Esophagus (tissue), 2 donors: ENCODE measurements around the gene LPIN2. TPM values are rescaled to one million over a fixed set of nuclear protein-coding genes. Genes with fewer than 3 reads are reported as not detected.

ENCODE experiments used
- H3K27ac ChIP-seq, 2 donors: one replicate each; pipeline ENCODE4 v1.5.1; 2013; ENCODE audit warnings: low read depth in 2 of 2, mild to moderate bottlenecking in 2 of 2, inconsistent platforms in 1 of 2, low read length in 1 of 2, moderate library complexity in 1 of 2
- H3K27me3 ChIP-seq, 2 donors: one replicate each; pipeline ENCODE4 v1.6.1; 2013; ENCODE audit warnings: low read length in 2 of 2, control low read depth in 1 of 2, mild to moderate bottlenecking in 1 of 2; ENCODE audit not compliant: insufficient read depth in 2 of 2, control insufficient read depth in 1 of 2
- H3K36me3 ChIP-seq, 2 donors: one replicate each; pipeline ENCODE4 v1.6.1; 2013; ENCODE audit warnings: low read length in 1 of 2; ENCODE audit not compliant: control insufficient read depth in 2 of 2, insufficient read depth in 2 of 2
- H3K4me1 ChIP-seq, 2 donors: one replicate each; pipeline ENCODE4 v1.6.1; 2013; ENCODE audit warnings: low read length in 1 of 2; ENCODE audit not compliant: control insufficient read depth in 2 of 2, insufficient read depth in 2 of 2
- H3K4me3 ChIP-seq, 2 donors: one replicate each; pipeline ENCODE4 v1.5.1; 2013; ENCODE audit warnings: low read length in 2 of 2, mild to moderate bottlenecking in 2 of 2, low read depth in 1 of 2, moderate library complexity in 1 of 2
- H3K9me3 ChIP-seq, 2 donors: one replicate each; pipeline ENCODE4 v1.6.1; 2013; ENCODE audit warnings: mild to moderate bottlenecking in 2 of 2, low read depth in 1 of 2, low read length in 1 of 2, moderate library complexity in 1 of 2; ENCODE audit not compliant: control insufficient read depth in 2 of 2, insufficient read depth in 1 of 2
- WGBS, 2 donors: extraction: QIAGEN DNeasy Blood & Tissue Kit; methylation state at CpG; one replicate each; pipeline ENCODE4 v1.1.7; 2013; 5-methylcytosine and 5-hydroxymethylcytosine counted together
- polyA plus RNA-seq, 2 donors: library from polyadenylated mRNA; stranded (reverse); fragments of 200-250 nt; gene quantifications; one replicate each; pipeline ENCODE4 v1.2.3, GENCODE V29; 2013
- donor health status: healthy with polysubstance abuse.
- donor health status: Bipolar disorder and iron deficiency.

Gene LPIN2
- polyA plus RNA-seq, 2 donors, result 6.2 to 10.9 TPM

DNA sequence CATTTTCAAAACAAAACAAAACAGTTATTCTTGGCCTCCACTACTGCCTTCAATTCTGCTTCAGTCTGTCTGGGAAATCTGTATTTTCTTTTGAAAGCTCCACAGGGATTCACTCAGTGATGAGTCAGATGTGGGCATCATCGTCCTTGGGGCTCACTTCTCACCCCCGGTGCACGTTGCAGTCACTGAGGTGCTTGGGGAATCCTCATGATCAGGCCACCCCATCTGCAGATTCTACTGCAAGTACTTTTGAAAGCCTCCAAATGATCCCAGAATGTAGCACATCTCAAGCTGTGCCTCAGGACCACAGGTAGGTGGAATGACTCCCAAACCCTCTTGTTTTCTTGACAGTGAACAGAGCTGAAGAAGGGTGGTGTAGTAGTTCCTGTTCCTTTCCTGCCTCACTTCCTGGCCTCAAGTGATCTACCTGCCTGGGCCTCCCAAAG is 34.3 kb downstream of the LPIN2 start:
- H3K36me3 ChIP-seq, result no peaks in the 10 kb centered on the region
- H3K4me1 ChIP-seq, result no peaks in the 10 kb centered on the region
- no peak overlapping the region for H3K4me3 ChIP-seq
- peak overlapping the region; percentile 1 to 5 for H3K27ac ChIP-seq
- no peaks in the 10 kb centered on the region for H3K27me3 ChIP-seq
- 29 to 31% methylated on average over 3 of the region's 3 CpGs for WGBS, 2 donors
- no peaks in the 10 kb centered on the region for H3K9me3 ChIP-seq

DNA sequence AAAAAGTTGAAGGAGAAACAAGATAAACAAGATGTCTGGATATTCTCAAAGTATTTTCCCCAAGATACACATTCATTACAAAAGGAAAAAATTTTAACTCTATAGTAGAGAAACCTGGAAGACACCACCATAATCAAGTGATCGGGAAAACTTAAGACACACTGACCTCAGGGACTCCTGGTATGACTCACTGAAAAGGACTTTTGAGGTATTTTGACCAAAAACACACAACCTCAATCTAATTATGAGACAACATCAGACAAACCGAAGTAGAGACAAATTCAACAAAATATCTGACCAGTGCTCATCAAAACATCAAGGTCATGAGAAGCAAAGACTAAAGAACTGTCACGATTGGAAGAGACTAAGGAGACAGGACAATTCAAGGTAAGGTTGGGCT is 34.7 kb downstream of the LPIN2 start:
- no peaks in the 10 kb centered on the region for H3K27me3 ChIP-seq

DNA sequence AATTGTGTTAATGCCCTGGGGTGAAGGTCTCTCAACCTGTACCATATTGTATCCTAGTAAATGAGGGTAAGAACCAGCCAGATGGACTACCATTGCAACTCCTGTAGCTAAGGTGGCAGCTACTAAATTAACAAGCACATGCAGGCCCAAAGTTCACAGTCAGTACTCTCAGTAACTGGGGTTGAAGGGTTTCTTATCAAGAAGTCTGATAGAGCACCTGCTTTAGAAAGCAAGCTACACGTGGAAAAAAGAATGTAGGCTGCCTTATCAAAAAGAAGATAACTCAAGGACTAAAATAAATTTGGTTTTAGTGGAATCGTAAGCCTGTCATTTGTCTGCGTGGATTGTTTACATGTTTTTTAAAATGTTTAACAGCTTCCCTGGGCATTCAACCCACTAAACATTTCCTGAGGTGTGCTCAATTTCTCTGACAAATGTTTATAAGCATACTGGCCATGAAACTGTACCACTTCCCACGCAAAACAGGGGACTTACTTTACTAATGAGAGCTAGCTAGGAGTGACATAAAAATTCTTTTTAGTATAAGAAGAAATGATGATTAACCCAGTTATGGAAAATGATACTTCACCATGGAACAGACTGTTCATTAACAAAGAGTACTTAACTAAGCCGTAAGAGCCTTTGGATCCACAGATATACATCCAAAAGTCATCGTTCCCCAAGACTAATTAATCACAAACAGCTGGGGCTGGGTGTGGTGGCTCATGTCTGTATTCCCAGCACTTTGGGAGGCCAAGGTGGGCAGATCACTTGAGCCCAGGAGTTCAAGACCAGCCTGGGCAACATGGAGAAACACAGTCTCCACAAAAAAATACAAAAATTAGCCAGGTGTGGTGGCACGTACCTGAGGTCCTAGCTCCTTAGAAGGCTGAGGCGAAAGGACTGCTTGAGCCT is 36.5 kb downstream of the LPIN2 start:
- H3K9me3 ChIP-seq, result no peaks in the 10 kb centered on the region
- 62 to 78% methylated on average over 8 of the region's 8 CpGs for WGBS, 2 donors
- H3K4me3 ChIP-seq, result no peak overlapping the region
- no peaks in the 10 kb centered on the region for H3K36me3 ChIP-seq
- no peaks in the 10 kb centered on the region for H3K4me1 ChIP-seq
- no peaks in the 10 kb centered on the region for H3K27me3 ChIP-seq
- peak overlapping the region in 1 of 2 donors; percentile 17 for H3K27ac ChIP-seq

More for the DNA sequence above, 34.7 kb downstream of the LPIN2 start:
- 55 to 60% methylated on average over 3 of the region's 3 CpGs for WGBS, 2 donors
- H3K4me1 ChIP-seq, result no peaks in the 10 kb centered on the region
- H3K36me3 ChIP-seq, result no peaks in the 10 kb centered on the region
- no peak overlapping the region for H3K27ac ChIP-seq
- H3K4me3 ChIP-seq, result no peak overlapping the region
- H3K9me3 ChIP-seq, result no peaks in the 10 kb centered on the region

DNA sequence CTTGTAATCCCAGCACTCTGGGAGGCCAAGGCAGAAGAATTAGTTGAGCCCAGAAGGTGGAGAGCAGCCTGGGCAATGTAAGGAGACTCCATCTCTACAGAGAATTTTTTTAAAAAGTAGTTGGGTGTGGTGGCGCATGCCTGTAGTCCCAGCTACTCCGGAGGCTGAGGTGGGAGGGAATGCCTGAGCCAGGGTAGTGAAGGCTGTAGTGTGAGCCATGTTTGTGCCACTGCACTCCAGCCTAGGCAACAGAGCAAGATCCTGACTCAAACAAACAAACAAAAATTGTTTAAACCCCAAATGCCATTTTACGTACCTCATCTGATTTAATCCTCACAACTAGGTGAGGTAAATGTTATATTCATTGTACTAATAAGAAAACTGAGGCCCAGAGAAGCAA is 38.2 kb downstream of the LPIN2 start:
- H3K36me3 ChIP-seq, result no peaks in the 10 kb centered on the region
- no peaks in the 10 kb centered on the region for H3K27me3 ChIP-seq
- peaks cover 3 to 5% of the 10 kb centered on the region in 2 donors for H3K4me1 ChIP-seq
- no peak overlapping the region for H3K4me3 ChIP-seq
- no peak overlapping the region for H3K27ac ChIP-seq
- WGBS, 2 donors, result 90 to 97% methylated on average over 3 of the region's 3 CpGs
- no peaks in the 10 kb centered on the region for H3K9me3 ChIP-seq

DNA sequence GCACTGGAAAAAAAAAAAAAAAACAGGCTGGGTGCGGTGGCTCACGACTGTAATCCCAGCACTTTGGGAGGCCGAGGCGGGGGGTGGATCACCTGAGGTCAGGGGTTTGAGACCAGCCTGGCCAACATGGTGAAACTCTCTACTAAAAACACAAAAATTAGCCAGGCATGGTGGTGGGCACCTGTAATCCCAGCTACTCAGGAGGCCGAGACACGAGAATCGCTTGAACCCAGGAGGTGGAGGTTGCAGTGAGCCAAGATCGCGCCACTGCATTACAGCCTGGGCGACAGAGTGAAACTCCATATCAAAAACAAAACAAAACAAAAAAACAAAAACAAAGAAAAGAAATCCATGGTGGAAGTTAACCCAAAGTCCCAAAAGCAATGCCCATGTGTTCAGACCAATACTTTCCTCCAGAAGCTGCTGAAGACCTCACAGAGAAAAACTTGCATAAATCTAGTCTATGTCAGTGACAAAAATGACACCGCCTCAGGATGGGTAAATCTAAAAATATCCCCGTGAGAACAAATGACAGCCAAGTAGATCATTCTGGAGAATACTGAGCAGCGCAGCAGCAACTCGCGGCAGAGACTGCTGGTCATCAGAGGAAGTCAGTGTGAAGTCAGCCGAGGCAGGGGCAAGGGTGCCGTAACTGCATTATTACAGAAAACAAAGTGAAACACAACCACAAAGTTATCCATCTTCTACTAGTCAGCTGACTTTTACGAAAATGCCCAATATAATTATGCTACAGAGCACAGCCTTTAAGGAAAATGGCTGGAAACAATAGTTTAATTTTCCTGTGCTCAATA is 41.0 kb downstream of the LPIN2 start:
- H3K9me3 ChIP-seq, result no peaks in the 10 kb centered on the region
- H3K4me1 ChIP-seq, result peaks cover 3 to 5% of the 10 kb centered on the region in 2 donors
- H3K36me3 ChIP-seq, result no peaks in the 10 kb centered on the region
- H3K27ac ChIP-seq, result peak overlapping the region; percentile 15 to 47
- whole genome bisulfite sequencing, 2 donors, result 74 to 75% methylated on average over 18 of the region's 18 CpGs
- no peak overlapping the region for H3K4me3 ChIP-seq
- no peaks in the 10 kb centered on the region for H3K27me3 ChIP-seq

DNA sequence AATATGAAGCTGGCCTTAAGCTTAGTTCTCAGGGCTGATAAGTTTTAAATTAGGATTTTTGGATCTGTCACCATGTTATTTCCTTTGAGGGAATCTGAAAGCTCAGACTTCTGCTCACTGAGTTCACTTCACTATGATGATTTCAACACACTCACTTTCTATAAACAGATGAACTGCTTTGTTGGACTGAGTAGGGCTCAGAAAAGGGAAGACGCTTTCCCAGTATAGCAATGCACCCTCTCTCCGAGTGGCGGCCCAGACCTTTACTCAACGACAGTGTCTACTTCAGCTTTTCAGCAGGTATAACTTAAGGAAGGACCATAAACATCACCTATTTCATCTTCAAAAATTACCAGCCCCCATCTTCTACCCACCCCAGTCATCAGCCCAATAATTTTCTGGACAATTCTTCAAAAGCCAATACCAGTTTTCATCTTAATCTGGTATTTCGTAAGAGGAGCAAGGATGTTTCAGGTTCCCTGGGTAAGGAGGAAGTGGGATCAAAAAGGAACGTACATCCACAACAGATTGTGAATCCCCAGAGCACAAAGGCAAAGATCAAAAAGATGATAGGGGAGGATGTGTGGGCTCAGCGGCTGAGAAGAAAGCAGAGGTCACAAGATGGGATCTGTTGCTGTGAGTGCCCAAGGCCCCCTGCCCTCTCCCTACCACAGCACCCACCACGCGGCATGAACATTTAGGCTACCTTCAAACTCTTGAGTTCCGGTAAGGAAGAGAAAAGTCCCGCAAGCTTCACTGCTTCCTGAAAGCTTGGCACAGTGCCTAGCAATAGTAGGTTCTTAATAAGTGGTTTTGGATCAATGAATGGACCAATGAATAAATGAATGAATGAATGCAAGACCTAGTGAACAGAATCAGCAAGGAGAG is 41.9 kb downstream of the LPIN2 start:
- Histone ChIP-seq H3K4me3 (no peak overlapping the region), H3K36me3 (no peaks in the 10 kb centered on the region), H3K27me3 (no peaks in the 10 kb centered on the region), H3K9me3 (no peaks in the 10 kb centered on the region), H3K27ac (peak overlapping the region; percentile 53 to 74), H3K4me1 (peaks cover 3 to 5% of the 10 kb centered on the region in 2 donors)
- 66 to 75% methylated on average over 11 of the region's 11 CpGs for WGBS, 2 donors

DNA sequence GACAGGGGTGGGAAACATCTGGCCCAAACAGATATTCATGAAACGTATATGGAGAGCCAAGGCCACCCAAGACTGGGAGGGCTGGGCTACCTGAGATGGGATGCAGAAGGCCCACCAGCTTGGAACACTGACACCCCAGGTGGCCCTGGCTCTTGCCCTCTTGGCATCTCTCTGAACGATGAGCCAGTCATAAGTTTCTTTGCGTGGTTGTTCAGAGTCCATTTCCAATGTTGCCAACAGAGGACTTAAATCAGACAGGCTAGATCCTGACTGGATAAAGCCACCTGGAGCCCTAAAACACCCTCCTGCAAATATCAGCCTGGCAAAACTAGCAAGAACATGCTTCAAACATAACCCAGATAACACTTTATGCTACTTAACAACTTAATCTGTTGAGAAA is 42.6 kb downstream of the LPIN2 start:
- 50 to 61% methylated on average over 3 of the region's 3 CpGs for WGBS, 2 donors
- no peaks in the 10 kb centered on the region for H3K9me3 ChIP-seq
- H3K27me3 ChIP-seq, result no peaks in the 10 kb centered on the region
- peak overlapping the region; percentile 12 to 61 for H3K27ac ChIP-seq
- H3K4me3 ChIP-seq, result no peak overlapping the region
- H3K36me3 ChIP-seq, result no peaks in the 10 kb centered on the region
- peaks cover 3 to 5% of the 10 kb centered on the region in 2 donors for H3K4me1 ChIP-seq

DNA sequence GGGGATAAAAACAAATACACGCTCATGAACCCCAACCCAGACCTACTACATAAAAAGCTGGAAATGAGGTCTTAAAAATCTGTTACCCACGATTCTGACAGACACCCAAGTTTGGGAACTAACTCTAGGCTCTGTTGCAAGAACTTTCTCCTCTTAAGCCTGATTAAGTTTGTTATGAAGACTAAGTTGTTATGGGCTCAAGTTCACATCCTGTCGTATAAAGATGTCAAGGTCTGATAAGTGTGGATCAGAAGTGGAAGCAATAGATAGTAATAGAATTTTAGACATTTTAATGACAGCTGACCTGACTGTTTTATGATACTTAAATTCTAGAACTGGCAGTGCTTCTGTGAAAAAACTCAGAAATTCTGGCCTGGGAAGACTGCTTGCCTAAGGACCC is 43.2 kb downstream of the LPIN2 start:
- no peaks in the 10 kb centered on the region for H3K36me3 ChIP-seq
- WGBS, 2 donors, result 65 to 75% methylated on average over 3 of the region's 3 CpGs
- no peaks in the 10 kb centered on the region for H3K27me3 ChIP-seq
- H3K4me1 ChIP-seq, result peaks cover 3 to 5% of the 10 kb centered on the region in 2 donors
- H3K4me3 ChIP-seq, result no peak overlapping the region
- no peaks in the 10 kb centered on the region for H3K9me3 ChIP-seq
- no peak overlapping the region for H3K27ac ChIP-seq

DNA sequence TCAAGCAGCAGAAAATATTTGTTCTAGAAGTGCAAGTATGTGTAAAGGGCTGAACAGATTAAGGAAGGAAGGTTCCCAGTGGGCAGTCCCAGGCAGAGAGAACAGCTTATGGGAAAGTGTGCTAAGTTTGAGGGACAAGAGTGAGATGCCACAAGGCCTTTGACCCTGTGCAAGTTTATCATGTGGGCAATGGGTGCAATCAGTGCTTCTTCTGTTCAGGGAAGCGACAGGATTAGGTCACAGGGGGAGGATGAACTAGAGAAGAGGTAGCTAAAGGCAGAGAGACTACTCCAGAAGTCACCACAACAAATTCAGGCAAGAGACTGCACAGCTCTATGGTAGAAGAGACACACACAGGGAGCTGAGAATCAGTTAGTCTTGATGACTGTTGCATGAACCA is 44.3 kb downstream of the LPIN2 start:
- Histone ChIP-seq H3K36me3 (no peaks in the 10 kb centered on the region), H3K9me3 (no peaks in the 10 kb centered on the region), H3K4me1 (peaks cover 3 to 5% of the 10 kb centered on the region in 2 donors), H3K27ac (peak overlapping the region in 1 of 2 donors; percentile 42), H3K4me3 (no peak overlapping the region), H3K27me3 (no peaks in the 10 kb centered on the region)
- WGBS, 2 donors, result 83 to 93% methylated on average over 1 of the region's 1 CpG
